ENCODE results near the gene CD300LG. TPM values are rescaled to one million over a fixed set of nuclear protein-coding genes. Genes with fewer than 3 reads are reported as not detected.

CD300LG gene
- total RNA-seq, 1 experiment from 2014 or later: not detected

- Histone ChIP-seq H3K36me3 (ENCODE audit: insufficient read depth, low read length, poor library complexity, severe bottlenecking) (no peaks in the 10 kb centered on the region), H3K4me3 (ENCODE audit: low read depth, low read length, poor library complexity, severe bottlenecking) (no peak overlapping the region), H3K27me3 (replicated peaks; ENCODE audit: insufficient read depth, low read depth, low read length, poor library complexity) (no peaks in the 10 kb centered on the region), H3K4me1 (ENCODE audit: insufficient read depth, low read length, poor library complexity, severe bottlenecking) (peaks cover 4% of the 10 kb centered on the region), H3K9me3 (ENCODE audit: low read depth, low read length, poor library complexity, severe bottlenecking) (no peaks in the 10 kb centered on the region), H3K27ac (ENCODE audit: low read depth, low read length, poor library complexity, severe bottlenecking) (no peak overlapping the region)
- TF ChIP-seq EZH2 (IDR thresholded peaks at IDR 0.05; ENCODE audit: borderline replicate concordance, low read depth, low read length, poor library complexity, severe bottlenecking): no peak
- no peak for TF ChIP-seq CTCF (conservative IDR thresholded peaks at IDR 0.05; ENCODE audit: low read depth, low read length)
- POLR2A ChIA-PET (ENCODE audit: low non-redundant PET): no interaction called here
- CTCF ChIA-PET: interaction anchor here (0.6 kb wide), 1 partner anchor 311 kb away, joined by 4 read pairs; no protein-coding TSS in a partner anchor
- intact Hi-C loops (cut with micrococcal nuclease; ENCODE audit: unreplicated experiment): no loop called here
- BruUV-seq (replicated peaks): no TSS peak
- DNase-seq (ENCODE audit: low spot score): no peak
These were observed 55.0 kb downstream of the CD300LG start for GRCh38 chr17:43901861-43902589.

GRCh38 chr17:43905400-43905984 lies 58.5 kb downstream of the CD300LG start:
- no peaks in the 10 kb centered on the region for H3K36me3 ChIP-seq (ENCODE audit: insufficient read depth, low read length, poor library complexity, severe bottlenecking)
- CTCF ChIA-PET: no interaction called here
- intact Hi-C loops (cut with micrococcal nuclease; ENCODE audit: unreplicated experiment): no loop called here
- no TSS peak for BruUV-seq (replicated peaks)
- no peak overlapping the region for H3K27ac ChIP-seq (ENCODE audit: low read depth, low read length, poor library complexity, severe bottlenecking)
- H3K4me3 ChIP-seq (ENCODE audit: low read depth, low read length, poor library complexity, severe bottlenecking): no peak overlapping the region
- TF ChIP-seq CTCF (conservative IDR thresholded peaks at IDR 0.05; ENCODE audit: low read depth, low read length) (no peak), EZH2 (IDR thresholded peaks at IDR 0.05; ENCODE audit: borderline replicate concordance, low read depth, low read length, poor library complexity, severe bottlenecking) (no peak)
- no peaks in the 10 kb centered on the region for H3K9me3 ChIP-seq (ENCODE audit: low read depth, low read length, poor library complexity, severe bottlenecking)
- no peak for DNase-seq (ENCODE audit: low spot score)
- H3K4me1 ChIP-seq (ENCODE audit: insufficient read depth, low read length, poor library complexity, severe bottlenecking): peaks cover 4% of the 10 kb centered on the region
- POLR2A ChIA-PET (ENCODE audit: low non-redundant PET): no interaction called here
- no peaks in the 10 kb centered on the region for H3K27me3 ChIP-seq (replicated peaks; ENCODE audit: insufficient read depth, low read depth, low read length, poor library complexity)

GRCh38 chr17:43905985-43906852 lies 59.2 kb downstream of the CD300LG start:
- peak overlapping the region; percentile 55 for H3K4me3 ChIP-seq (ENCODE audit: low read depth, low read length, poor library complexity, severe bottlenecking)
- ChIA-PET CTCF (interaction anchor here (0.6 kb wide), 1 partner anchor 46 kb away, joined by 5 read pairs; no protein-coding TSS in a partner anchor), POLR2A (ENCODE audit: low non-redundant PET) (no interaction called here)
- TF ChIP-seq CTCF (conservative IDR thresholded peaks at IDR 0.05; ENCODE audit: low read depth, low read length) (no peak), EZH2 (IDR thresholded peaks at IDR 0.05; ENCODE audit: borderline replicate concordance, low read depth, low read length, poor library complexity, severe bottlenecking) (no peak)
- peaks cover 4% of the 10 kb centered on the region for H3K4me1 ChIP-seq (ENCODE audit: insufficient read depth, low read length, poor library complexity, severe bottlenecking)
- BruUV-seq (replicated peaks): no TSS peak
- no peaks in the 10 kb centered on the region for H3K36me3 ChIP-seq (ENCODE audit: insufficient read depth, low read length, poor library complexity, severe bottlenecking)
- no peaks in the 10 kb centered on the region for H3K27me3 ChIP-seq (replicated peaks; ENCODE audit: insufficient read depth, low read depth, low read length, poor library complexity)
- intact Hi-C loops (cut with micrococcal nuclease; ENCODE audit: unreplicated experiment): no loop called here
- no peaks in the 10 kb centered on the region for H3K9me3 ChIP-seq (ENCODE audit: low read depth, low read length, poor library complexity, severe bottlenecking)
- no peak overlapping the region for H3K27ac ChIP-seq (ENCODE audit: low read depth, low read length, poor library complexity, severe bottlenecking)
- peak; percentile 49 for DNase-seq (ENCODE audit: low spot score)
